HG03521 (cell line): ENCODE measurements around the gene ZMAT3.
"Not testable (repeated sequence)": the region's sequence is repeated elsewhere in the genome, so short reads cannot be mapped to it uniquely, and the experiment has no call there.

Source experiments
- ATAC-seq: cut with Tn5 transposase; IDR thresholded peaks from one replicate; pipeline ENCODE4 v1.9.1; 2021; ENCODE audit warnings: mild to moderate bottlenecking, moderate library complexity; ENCODE audit not compliant: unreplicated experiment

The ZMAT3 gene

GRCh38 chr3:179071323-179072099 lies at the start of gene ZMAT3:
Gene ZMAT3, minus strand, starts transcription at chr3:179071809. Its CDS starts 4,057 bp downstream, at chr3:179067752.
- ATAC-seq: peak; percentile 64

- no peak for ATAC-seq
These were observed 45.2 kb upstream of the ZMAT3 start for GRCh38 chr3:179116816-179117215.

GRCh38 chr3:179115444-179115843 lies 43.8 kb upstream of the ZMAT3 start:
- ATAC-seq: not testable (repeated sequence)

GRCh38 chr3:179113903-179114302 lies 42.3 kb upstream of the ZMAT3 start:
- no peak for ATAC-seq

GRCh38 chr3:179108086-179108485 lies 36.5 kb upstream of the ZMAT3 start:
- no peak for ATAC-seq

- no peak for ATAC-seq
These were observed 36.0 kb upstream of the ZMAT3 start for GRCh38 chr3:179107617-179108016.

GRCh38 chr3:179105881-179106280 lies 34.3 kb upstream of the ZMAT3 start:
- no peak for ATAC-seq

- ATAC-seq: no peak
These were observed 29.0 kb upstream of the ZMAT3 start for GRCh38 chr3:179100652-179101051.

- ATAC-seq: no peak
These were observed 26.9 kb upstream of the ZMAT3 start for GRCh38 chr3:179098388-179099077.

GRCh38 chr3:179093807-179094206 lies 22.2 kb upstream of the ZMAT3 start:
- no peak for ATAC-seq

- no peak for ATAC-seq
These were observed 19.5 kb upstream of the ZMAT3 start for GRCh38 chr3:179091113-179091512.

GRCh38 chr3:179088306-179088705 lies 16.7 kb upstream of the ZMAT3 start:
- no peak for ATAC-seq

GRCh38 chr3:179083977-179084376 lies 12.4 kb upstream of the ZMAT3 start:
- no peak for ATAC-seq

- ATAC-seq: no peak
These were observed 10.8 kb upstream of the ZMAT3 start for GRCh38 chr3:179082416-179082815.

GRCh38 chr3:179081885-179082284 lies 10.3 kb upstream of the ZMAT3 start:
- ATAC-seq: no peak

- no peak for ATAC-seq
These were observed 7.9 kb upstream of the ZMAT3 start for GRCh38 chr3:179079537-179079936.

GRCh38 chr3:179076243-179077027 lies 4.8 kb upstream of the ZMAT3 start:
- no peak for ATAC-seq

GRCh38 chr3:179074656-179075055 lies 3.0 kb upstream of the ZMAT3 start:
- ATAC-seq: no peak

GRCh38 chr3:179073816-179074215 lies 2.2 kb upstream of the ZMAT3 start:
- ATAC-seq: no peak

GRCh38 chr3:179072100-179072438 lies 460 bp upstream of the ZMAT3 start:
- peak; percentile 18 for ATAC-seq

- no peak for ATAC-seq
These were observed 634 bp downstream of the ZMAT3 start for GRCh38 chr3:179071027-179071322.
